Panc1 (cell line): ENCODE results near the gene CCDC178.

ENCODE experiments used
- CTCF ChIP-seq: fragments of 450-650 bp; IDR thresholded peaks from 2 replicates; pipeline ENCODE4 v1.5.1; 2017; ENCODE audit warnings: mild to moderate bottlenecking
- POLR2AphosphoS5 ChIP-seq: IDR thresholded peaks from 2 replicates; pipeline ENCODE4 v1.6.1; 2012; ENCODE audit warnings: mild to moderate bottlenecking, low read depth, low read length, moderate library complexity

GRCh38 chr18:33062834-33063364, 377.6 kb downstream of the CCDC178 start:
- no peak for TF ChIP-seq CTCF
- no peak for TF ChIP-seq POLR2AphosphoS5
